ENCODE results near the gene MLLT3.

DNA sequence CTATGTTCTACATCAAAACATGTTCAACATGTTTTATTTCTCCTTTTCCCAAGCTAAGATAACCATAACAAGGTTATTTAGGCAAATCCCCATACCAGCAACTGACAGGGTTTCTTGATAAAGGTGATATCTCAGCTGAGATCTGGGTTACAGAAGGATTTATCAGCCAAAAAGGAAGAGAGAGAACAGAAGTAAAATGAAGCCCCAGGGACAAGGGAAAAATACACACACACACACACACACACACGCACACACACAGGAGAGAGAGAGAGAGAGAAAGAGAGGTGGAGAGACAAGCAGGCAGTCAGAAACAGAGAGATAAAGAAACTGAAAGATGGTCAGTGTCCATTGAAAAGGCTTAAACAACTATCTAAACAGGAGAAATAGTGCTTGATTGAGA, 19.7 kb upstream of the MLLT3 start:
- TF ChIP-seq, protein P1, sequence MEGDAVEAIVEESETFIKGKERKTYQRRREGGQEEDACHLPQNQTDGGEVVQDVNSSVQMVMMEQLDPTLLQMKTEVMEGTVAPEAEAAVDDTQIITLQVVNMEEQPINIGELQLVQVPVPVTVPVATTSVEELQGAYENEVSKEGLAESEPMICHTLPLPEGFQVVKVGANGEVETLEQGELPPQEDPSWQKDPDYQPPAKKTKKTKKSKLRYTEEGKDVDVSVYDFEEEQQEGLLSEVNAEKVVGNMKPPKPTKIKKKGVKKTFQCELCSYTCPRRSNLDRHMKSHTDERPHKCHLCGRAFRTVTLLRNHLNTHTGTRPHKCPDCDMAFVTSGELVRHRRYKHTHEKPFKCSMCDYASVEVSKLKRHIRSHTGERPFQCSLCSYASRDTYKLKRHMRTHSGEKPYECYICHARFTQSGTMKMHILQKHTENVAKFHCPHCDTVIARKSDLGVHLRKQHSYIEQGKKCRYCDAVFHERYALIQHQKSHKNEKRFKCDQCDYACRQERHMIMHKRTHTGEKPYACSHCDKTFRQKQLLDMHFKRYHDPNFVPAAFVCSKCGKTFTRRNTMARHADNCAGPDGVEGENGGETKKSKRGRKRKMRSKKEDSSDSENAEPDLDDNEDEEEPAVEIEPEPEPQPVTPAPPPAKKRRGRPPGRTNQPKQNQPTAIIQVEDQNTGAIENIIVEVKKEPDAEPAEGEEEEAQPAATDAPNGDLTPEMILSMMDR (IDR thresholded peaks at IDR 0.05 in 4 of 5, conservative IDR thresholded peaks at IDR 0.05 in 1 of 5): no peak
- TF ChIP-seq POLR2A (IDR thresholded peaks at IDR 0.05): no peak
